ENCODE measurements around the gene MCTP1. TPM values are rescaled to one million over a fixed set of nuclear protein-coding genes. Genes with fewer than 3 reads are reported as not detected.

MCTP1 gene
- total RNA-seq, 2 donors from 2014 or later, result 22.1 to 256 TPM

DNA sequence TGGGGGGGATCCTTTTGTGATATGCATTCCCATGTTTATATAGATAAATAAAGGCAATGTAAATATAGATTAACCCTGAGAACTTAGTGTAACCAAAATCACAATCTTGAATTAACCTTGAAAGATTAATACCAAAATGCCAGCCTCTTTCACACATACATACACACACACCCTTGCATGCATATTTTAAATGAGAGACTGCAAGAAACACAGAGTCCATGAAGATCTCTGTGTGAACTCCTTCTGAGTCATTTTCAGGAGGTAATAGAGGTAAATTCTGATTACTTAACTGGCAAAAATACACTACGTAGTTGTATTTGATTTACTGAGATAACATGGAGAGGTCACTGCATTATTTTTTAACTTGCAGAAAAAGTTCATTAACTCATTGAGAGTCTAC is 548.4 kb downstream of the MCTP1 start:
- DNase-seq (ENCODE audit: low spot score) (no peak), ATAC-seq (ENCODE audit: insufficient number of reproducible peaks, low FRiP score, low read depth) (no peak)
- TF ChIP-seq, protein P1, sequence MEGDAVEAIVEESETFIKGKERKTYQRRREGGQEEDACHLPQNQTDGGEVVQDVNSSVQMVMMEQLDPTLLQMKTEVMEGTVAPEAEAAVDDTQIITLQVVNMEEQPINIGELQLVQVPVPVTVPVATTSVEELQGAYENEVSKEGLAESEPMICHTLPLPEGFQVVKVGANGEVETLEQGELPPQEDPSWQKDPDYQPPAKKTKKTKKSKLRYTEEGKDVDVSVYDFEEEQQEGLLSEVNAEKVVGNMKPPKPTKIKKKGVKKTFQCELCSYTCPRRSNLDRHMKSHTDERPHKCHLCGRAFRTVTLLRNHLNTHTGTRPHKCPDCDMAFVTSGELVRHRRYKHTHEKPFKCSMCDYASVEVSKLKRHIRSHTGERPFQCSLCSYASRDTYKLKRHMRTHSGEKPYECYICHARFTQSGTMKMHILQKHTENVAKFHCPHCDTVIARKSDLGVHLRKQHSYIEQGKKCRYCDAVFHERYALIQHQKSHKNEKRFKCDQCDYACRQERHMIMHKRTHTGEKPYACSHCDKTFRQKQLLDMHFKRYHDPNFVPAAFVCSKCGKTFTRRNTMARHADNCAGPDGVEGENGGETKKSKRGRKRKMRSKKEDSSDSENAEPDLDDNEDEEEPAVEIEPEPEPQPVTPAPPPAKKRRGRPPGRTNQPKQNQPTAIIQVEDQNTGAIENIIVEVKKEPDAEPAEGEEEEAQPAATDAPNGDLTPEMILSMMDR (IDR thresholded peaks at IDR 0.05), result no peak
- Histone ChIP-seq H3K27me3 (replicated peaks; ENCODE audit: insufficient read depth) (no peaks in the 10 kb centered on the region), H3K4me1 (ENCODE audit: control insufficient read depth in 1 of 2, low read depth in 2 of 2) (no peaks in the 10 kb centered on the region), H3K4me3 (no peak overlapping the region), H3K36me3 (no peaks in the 10 kb centered on the region), H3K9me3 (no peaks in the 10 kb centered on the region), H3K27ac (no peak overlapping the region)

DNA sequence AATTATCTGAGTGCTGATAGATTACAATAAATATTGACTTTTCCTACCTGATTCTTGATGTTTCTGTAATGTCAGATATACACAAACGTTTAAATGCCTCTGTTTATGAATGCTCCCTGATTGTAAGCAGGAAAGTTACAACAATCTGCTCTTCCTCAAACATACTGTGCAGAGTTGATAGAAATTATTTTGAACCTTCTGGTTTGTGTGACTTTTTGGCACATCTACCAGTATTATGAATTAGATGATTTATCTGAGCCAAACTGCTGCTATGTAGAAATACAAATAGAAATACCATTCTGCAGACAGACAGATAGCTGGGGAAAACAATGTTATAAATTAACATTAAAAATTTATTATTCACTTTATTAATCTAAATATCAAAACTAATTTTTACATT is 553.4 kb downstream of the MCTP1 start:
- no peak for DNase-seq (ENCODE audit: low spot score)
- H3K27ac ChIP-seq, result no peak overlapping the region
- H3K36me3 ChIP-seq, result no peaks in the 10 kb centered on the region
- TF ChIP-seq, protein P1 (IDR thresholded peaks at IDR 0.05), result no peak
- H3K27me3 ChIP-seq (replicated peaks; ENCODE audit: insufficient read depth), result no peaks in the 10 kb centered on the region
- H3K9me3 ChIP-seq, result no peaks in the 10 kb centered on the region
- H3K4me3 ChIP-seq, result no peak overlapping the region
- H3K4me1 ChIP-seq (ENCODE audit: control insufficient read depth in 1 of 2, low read depth in 2 of 2), result no peaks in the 10 kb centered on the region
- no peak for ATAC-seq (ENCODE audit: insufficient number of reproducible peaks, low FRiP score, low read depth)

DNA sequence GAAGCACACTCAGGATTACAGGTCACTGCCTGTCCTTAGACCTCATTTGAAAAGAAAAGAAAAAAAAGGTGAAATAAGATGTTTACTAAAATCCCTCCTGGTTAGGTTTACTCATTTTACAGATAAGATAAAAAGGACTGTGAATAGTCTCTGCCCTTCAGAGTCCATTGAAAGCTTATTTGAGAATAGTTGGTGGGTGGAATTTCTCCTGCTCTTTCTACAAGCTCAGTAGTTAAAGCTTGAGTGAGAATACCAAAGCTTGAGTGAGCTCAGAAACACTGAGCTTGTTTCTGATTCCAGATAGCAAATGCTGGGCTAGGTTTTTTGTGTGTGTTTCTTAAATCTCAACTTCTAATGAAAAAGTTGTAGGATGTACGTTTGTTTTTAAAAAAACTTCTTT is 559.8 kb downstream of the MCTP1 start:
- ATAC-seq (ENCODE audit: insufficient number of reproducible peaks, low FRiP score, low read depth) (no peak), DNase-seq (ENCODE audit: low spot score) (no peak)
- TF ChIP-seq, protein P1 (IDR thresholded peaks at IDR 0.05), result no peak

DNA sequence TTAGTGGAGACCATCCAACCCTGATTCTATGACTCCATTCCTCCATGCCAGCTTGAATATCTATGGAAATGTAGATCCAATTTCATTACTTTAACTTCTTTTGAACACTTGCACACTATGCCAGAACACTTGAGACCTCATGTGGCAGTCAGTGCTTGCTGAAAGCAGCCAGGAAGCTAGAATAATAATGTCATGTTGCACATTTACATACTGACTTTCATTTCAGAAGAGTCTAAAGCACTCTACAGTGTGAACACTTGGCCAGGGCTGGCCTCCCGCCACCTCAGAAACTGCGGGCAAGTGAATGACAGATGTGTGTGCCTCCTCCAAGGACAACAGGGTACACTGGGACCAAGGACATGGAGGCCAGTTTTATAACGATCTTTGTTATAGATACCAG is 569.1 kb downstream of the MCTP1 start:
- ATAC-seq (ENCODE audit: insufficient number of reproducible peaks, low FRiP score, low read depth) (no peak), DNase-seq (ENCODE audit: low spot score) (no peak)
- TF ChIP-seq, protein P1 (IDR thresholded peaks at IDR 0.05), result no peak

More for the DNA sequence above, 559.8 kb downstream of the MCTP1 start:
- H3K27ac ChIP-seq, result no peak overlapping the region
- H3K27me3 ChIP-seq (replicated peaks; ENCODE audit: insufficient read depth), result no peaks in the 10 kb centered on the region
- no peaks in the 10 kb centered on the region for H3K4me1 ChIP-seq (ENCODE audit: control insufficient read depth in 1 of 2, low read depth in 2 of 2)
- H3K36me3 ChIP-seq, result no peaks in the 10 kb centered on the region
- H3K4me3 ChIP-seq, result no peak overlapping the region
- H3K9me3 ChIP-seq, result no peaks in the 10 kb centered on the region

DNA sequence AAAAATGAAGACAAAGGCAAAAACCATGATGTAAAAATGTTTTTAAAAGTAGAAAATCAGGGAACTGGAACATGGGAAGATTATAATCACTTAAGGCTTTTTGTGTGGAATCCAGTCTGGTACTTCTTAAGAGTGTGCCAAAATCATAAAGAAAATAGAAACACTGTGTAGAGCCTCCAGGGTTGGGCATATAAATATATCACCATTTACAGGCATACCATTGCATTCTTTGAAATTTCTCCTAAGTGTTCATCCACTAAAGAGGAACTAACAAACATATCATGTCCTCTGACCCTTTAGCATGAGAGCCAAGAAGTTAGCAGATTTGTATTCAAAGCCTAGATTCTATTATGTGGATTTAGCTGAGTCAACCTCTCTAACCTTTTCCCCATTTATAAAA is 573.1 kb downstream of the MCTP1 start:
- no peak for ATAC-seq (ENCODE audit: insufficient number of reproducible peaks, low FRiP score, low read depth)
- DNase-seq (ENCODE audit: low spot score), result no peak

More for the DNA sequence above, 569.1 kb downstream of the MCTP1 start:
- no peaks in the 10 kb centered on the region for H3K27me3 ChIP-seq (replicated peaks; ENCODE audit: insufficient read depth)
- no peaks in the 10 kb centered on the region for H3K9me3 ChIP-seq
- no peaks in the 10 kb centered on the region for H3K4me1 ChIP-seq (ENCODE audit: control insufficient read depth in 1 of 2, low read depth in 2 of 2)
- H3K27ac ChIP-seq, result no peak overlapping the region
- no peaks in the 10 kb centered on the region for H3K36me3 ChIP-seq
- no peak overlapping the region for H3K4me3 ChIP-seq

More for the DNA sequence above, 573.1 kb downstream of the MCTP1 start:
- TF ChIP-seq, protein P1 (IDR thresholded peaks at IDR 0.05), result no peak
- Histone ChIP-seq H3K9me3 (no peaks in the 10 kb centered on the region), H3K4me1 (ENCODE audit: control insufficient read depth in 1 of 2, low read depth in 2 of 2) (no peaks in the 10 kb centered on the region), H3K27me3 (replicated peaks; ENCODE audit: insufficient read depth) (no peaks in the 10 kb centered on the region), H3K27ac (no peak overlapping the region), H3K4me3 (no peak overlapping the region), H3K36me3 (no peaks in the 10 kb centered on the region)
